Gastroesophageal sphincter (tissue), 4 donors: ENCODE measurements around the gene TMEM40. TPM values are rescaled to one million over a fixed set of nuclear protein-coding genes. Genes with fewer than 3 reads are reported as not detected.
"Not testable (repeated sequence)": the region's sequence is repeated elsewhere in the genome, so short reads cannot be mapped to it uniquely, and the experiment has no call there.

Experiments used
- ATAC-seq: fragments of 150-250 bp; one replicate; pipeline ENCODE4 v1.9.1; 2016; ENCODE audit warnings: mild to moderate bottlenecking, moderate library complexity
- H3K27ac ChIP-seq, 4 donors: fragments of 200-600 bp; sonication (generic) in 3 of 4; 1 replicate in 3 of 4; 2 replicates in 1 of 4; pipeline ENCODE4 v1.5.1; 2016 to 2019
- H3K27me3 ChIP-seq: fragments of 200-600 bp; sonication (generic); one replicate; pipeline ENCODE4 v1.5.1; 2019
- H3K36me3 ChIP-seq, 2 donors: fragments of 200-600 bp; sonication (generic); one replicate each; pipeline ENCODE4 v1.5.1; 2019; ENCODE audit warnings: control low read depth in 1 of 2
- H3K4me1 ChIP-seq, 3 donors: fragments of 200-600 bp; sonication (generic); 1 replicate in 2 of 3; 2 replicates in 1 of 3; pipeline ENCODE4 v1.5.1; 2016 to 2019; ENCODE audit warnings: control low read depth in 2 of 3
- H3K4me3 ChIP-seq, 2 donors: fragments of 200-600 bp; sonication (generic); one replicate each; pipeline ENCODE4 v1.5.1; 2019; ENCODE audit warnings: mild to moderate bottlenecking in 1 of 2, moderate library complexity in 1 of 2
- H3K9me3 ChIP-seq, 3 donors: fragments of 200-600 bp; sonication (generic); one replicate each; pipeline ENCODE4 v1.5.1; 2017 to 2019; ENCODE audit warnings: control low read depth in 2 of 3
- CTCF ChIP-seq, 4 experiments: fragments of 200-600 bp in 2 of 4; fragments of 450-650 bp in 2 of 4; sonication (generic) in 1 of 4; IDR thresholded peaks; one replicate each; pipeline ENCODE4 v1.5.1; 2017 to 2019; ENCODE audit warnings: antibody characterized with exemption in 4 of 4, mild to moderate bottlenecking in 2 of 4, moderate library complexity in 2 of 4
- EP300 ChIP-seq: sonication (generic); formaldehyde crosslinking; IDR thresholded peaks from one replicate; pipeline ENCODE4 v1.6.1; 2017; ENCODE audit warnings: antibody characterized with exemption, mild to moderate bottlenecking
- POLR2A ChIP-seq, 2 donors: fragments of 450-650 bp; IDR thresholded peaks; one replicate each; pipeline ENCODE4 v1.6.1; 2017; ENCODE audit warnings: antibody characterized with exemption in 2 of 2, mild to moderate bottlenecking in 2 of 2, moderate library complexity in 1 of 2
- POLR2AphosphoS5 ChIP-seq: sonication (generic); formaldehyde crosslinking; IDR thresholded peaks from one replicate; pipeline ENCODE4 v1.6.1; 2017; ENCODE audit warnings: antibody characterized with exemption
- WGBS, 2 donors: methylation state at CpG; one replicate each; pipeline ENCODE4 v1.1.5; 2018; ENCODE audit warnings: low coverage in 1 of 2; 5-methylcytosine and 5-hydroxymethylcytosine counted together
- total RNA-seq, 4 donors: library from RNA; depleted of rRNA; stranded (reverse); fragments of >200 nt; gene quantifications; one replicate each; pipeline ENCODE4 v1.1.0, GENCODE V29; 2016

Gene TMEM40
- total RNA-seq, 4 donors from 2014 or later = 3.0 TPM; not detected in 3

- not testable (repeated sequence) for H3K27me3 ChIP-seq, ATAC-seq, H3K9me3 ChIP-seq, H3K36me3 ChIP-seq, H3K27ac ChIP-seq, H3K4me3 ChIP-seq, H3K4me1 ChIP-seq
- TF ChIP-seq POLR2AphosphoS5 (peak; percentile 18), CTCF (IDR thresholded peaks at IDR 0.05) (peak in 2 of 4 experiments; percentile 29 to 47)
- WGBS, 2 donors = 38% methylated on average over 4 of the region's 9 CpGs; no CpG with 5 or more reads in 1 of the 2 donors
Observed at GRCh38 chr3:12787346-12787745, 28.3 kb upstream of the TMEM40 start.

GRCh38 chr3:12785096-12785495, 26.0 kb upstream of the TMEM40 start:
- ATAC-seq = no peak
- Histone ChIP-seq H3K9me3 (no peaks in the 10 kb centered on the region), H3K27ac (no peak overlapping the region), H3K36me3 (no peaks in the 10 kb centered on the region), H3K27me3 (no peaks in the 10 kb centered on the region), H3K4me1 (no peaks in the 10 kb centered on the region), H3K4me3 (no peak overlapping the region)
- 39 to 45% methylated on average over 2 to 4 of the region's 4 CpGs for WGBS, 2 donors
- TF ChIP-seq POLR2AphosphoS5 (no peak), EP300 (no peak), POLR2A (IDR thresholded peaks at IDR 0.05) (no peak), CTCF (IDR thresholded peaks at IDR 0.05) (no peak)

DNA sequence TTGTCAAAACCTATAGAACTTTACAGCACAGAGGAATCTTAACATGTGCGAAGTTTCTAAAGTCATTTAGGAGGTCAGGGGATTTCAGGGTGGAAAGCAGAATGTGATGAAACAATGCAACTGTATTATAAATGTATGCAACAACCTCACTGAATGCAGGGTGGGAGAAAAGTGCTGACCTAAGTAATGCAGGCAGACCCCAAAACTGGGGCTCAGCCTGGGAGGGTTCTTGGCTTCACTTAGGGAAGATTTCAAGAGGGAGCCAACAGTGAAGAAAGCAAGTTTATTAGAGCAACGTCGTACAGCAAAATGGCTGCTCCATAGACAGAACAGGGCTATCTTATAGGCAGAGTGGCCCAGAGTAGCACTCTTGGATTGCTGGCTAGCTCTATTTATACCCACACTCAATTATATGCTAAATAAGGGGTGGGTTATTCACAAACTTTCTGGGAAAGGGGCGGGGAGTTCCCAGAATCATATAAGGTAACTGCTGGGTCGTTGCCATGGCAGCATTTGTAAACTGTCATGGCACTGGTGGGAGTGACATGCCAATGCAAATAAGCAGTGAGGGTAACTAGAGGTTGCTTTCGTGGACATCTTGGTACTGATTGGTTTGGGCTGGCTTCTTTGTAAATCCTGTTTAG, 23.2 kb upstream of the TMEM40 start:
- TF ChIP-seq POLR2AphosphoS5 = no peak
- TF ChIP-seq CTCF (IDR thresholded peaks at IDR 0.05) = no peak
- TF ChIP-seq POLR2A (IDR thresholded peaks at IDR 0.05) = no peak
- no peak for TF ChIP-seq EP300
- Histone ChIP-seq H3K4me1 (no peaks in the 10 kb centered on the region), H3K27me3 (no peaks in the 10 kb centered on the region), H3K36me3 (no peaks in the 10 kb centered on the region), H3K27ac (no peak overlapping the region), H3K4me3 (no peak overlapping the region), H3K9me3 (no peaks in the 10 kb centered on the region)
- 62 to 66% methylated on average over 5 to 6 of the region's 6 CpGs for WGBS, 2 donors
- ATAC-seq = no peak

DNA sequence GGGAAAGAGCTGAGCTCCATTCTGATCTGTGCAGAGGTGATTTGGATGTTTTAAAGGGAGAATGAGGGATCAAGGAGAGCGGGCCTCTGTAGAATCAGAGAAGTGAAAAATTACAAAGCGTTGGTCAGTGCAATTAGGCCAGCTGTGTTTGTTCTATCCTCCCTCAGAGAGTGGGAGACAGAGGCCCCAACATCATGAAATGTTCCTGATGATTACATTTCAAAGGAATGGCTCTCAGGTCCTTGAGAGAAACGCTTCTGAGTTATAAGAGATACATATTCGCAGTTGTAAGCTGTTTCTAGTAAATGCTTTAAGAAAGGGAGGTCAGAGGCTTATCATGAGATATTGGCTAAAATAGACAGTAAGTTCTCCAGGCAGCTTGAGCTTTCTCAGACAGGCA, 21.7 kb upstream of the TMEM40 start:
- no peaks in the 10 kb centered on the region for H3K9me3 ChIP-seq
- no peak overlapping the region for H3K4me3 ChIP-seq
- H3K27me3 ChIP-seq = no peaks in the 10 kb centered on the region
- WGBS, 2 donors = 48 to 60% methylated on average over 4 of the region's 4 CpGs
- TF ChIP-seq CTCF (IDR thresholded peaks at IDR 0.05) (no peak), POLR2AphosphoS5 (no peak), POLR2A (IDR thresholded peaks at IDR 0.05) (no peak), EP300 (no peak)
- no peak for ATAC-seq
- H3K36me3 ChIP-seq = no peaks in the 10 kb centered on the region
- H3K27ac ChIP-seq = no peak overlapping the region
- H3K4me1 ChIP-seq = no peaks in the 10 kb centered on the region

- Histone ChIP-seq H3K4me1 (no peaks in the 10 kb centered on the region), H3K9me3 (no peaks in the 10 kb centered on the region), H3K4me3 (no peak overlapping the region), H3K27ac (no peak overlapping the region), H3K27me3 (no peaks in the 10 kb centered on the region), H3K36me3 (no peaks in the 10 kb centered on the region)
- no peak for ATAC-seq
- WGBS, 2 donors = 56 to 57% methylated on average over 3 to 4 of the region's 4 CpGs
- TF ChIP-seq POLR2A (IDR thresholded peaks at IDR 0.05) (no peak), EP300 (no peak), POLR2AphosphoS5 (no peak), CTCF (IDR thresholded peaks at IDR 0.05) (no peak)
Observed at GRCh38 chr3:12777171-12777570, 18.1 kb upstream of the TMEM40 start.

DNA sequence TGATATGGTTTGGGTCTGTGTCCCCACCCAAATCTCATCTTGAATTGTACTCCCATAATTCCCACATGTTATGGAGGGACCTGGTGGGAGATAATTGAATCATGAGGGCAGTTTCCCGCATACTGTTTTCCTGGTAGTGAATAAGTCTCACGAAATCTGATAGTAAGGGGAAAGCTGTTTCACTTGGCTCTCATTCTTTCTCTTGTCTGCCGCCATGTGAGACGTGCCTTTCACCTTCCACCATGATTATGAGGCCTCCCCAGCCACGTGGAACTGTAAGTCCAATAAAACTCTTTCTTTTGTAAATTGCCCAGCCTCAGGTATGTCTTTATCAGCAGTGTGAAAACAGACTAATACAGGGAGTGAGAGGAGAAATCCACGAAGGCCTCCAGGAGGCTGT, 16.9 kb upstream of the TMEM40 start:
- ATAC-seq = not testable (repeated sequence)
- WGBS, 2 donors = 71 to 83% methylated on average over 5 to 6 of the region's 6 CpGs

More for the DNA sequence above, 16.9 kb upstream of the TMEM40 start:
- H3K9me3 ChIP-seq, H3K4me1 ChIP-seq, H3K36me3 ChIP-seq, H3K27ac ChIP-seq, H3K27me3 ChIP-seq, H3K4me3 ChIP-seq: not testable (repeated sequence)
